G401.6 (cell line): ENCODE results near the gene POLR2I.
"Not testable (repeated sequence)": the region's sequence is repeated elsewhere in the genome, so short reads cannot be mapped to it uniquely, and the experiment has no call there.

Source experiments
- FAIRE-seq: peaks from 2 replicates; lab custom pipeline; 2012; peaks lifted over from hg19 to GRCh38; lab: Jason Lieb, UNC

The POLR2I gene

GRCh38 chr19:36131221-36131620 is 16.5 kb upstream of the POLR2I start:
- not testable (repeated sequence) for FAIRE-seq

DNA sequence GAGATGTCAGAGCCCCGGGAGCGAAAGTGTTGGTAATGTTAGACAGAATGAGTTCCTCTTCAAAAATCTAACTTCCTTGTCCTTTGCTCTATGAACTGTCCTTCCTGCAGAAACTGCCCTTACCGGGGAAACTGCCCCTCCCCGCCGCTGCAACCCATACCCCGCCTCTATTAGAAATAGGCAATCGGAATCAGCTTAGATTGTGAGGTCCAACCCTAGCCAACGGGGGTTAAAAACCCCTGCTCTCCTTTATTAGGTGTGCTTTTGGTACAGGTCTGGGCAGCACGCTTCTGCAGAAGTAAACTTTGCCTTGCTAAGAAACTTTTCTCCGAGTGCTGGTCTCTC is 13.7 kb upstream of the POLR2I start:
- FAIRE-seq: no peak

GRCh38 chr19:36125557-36125956 is 10.9 kb upstream of the POLR2I start:
- FAIRE-seq: no peak

DNA sequence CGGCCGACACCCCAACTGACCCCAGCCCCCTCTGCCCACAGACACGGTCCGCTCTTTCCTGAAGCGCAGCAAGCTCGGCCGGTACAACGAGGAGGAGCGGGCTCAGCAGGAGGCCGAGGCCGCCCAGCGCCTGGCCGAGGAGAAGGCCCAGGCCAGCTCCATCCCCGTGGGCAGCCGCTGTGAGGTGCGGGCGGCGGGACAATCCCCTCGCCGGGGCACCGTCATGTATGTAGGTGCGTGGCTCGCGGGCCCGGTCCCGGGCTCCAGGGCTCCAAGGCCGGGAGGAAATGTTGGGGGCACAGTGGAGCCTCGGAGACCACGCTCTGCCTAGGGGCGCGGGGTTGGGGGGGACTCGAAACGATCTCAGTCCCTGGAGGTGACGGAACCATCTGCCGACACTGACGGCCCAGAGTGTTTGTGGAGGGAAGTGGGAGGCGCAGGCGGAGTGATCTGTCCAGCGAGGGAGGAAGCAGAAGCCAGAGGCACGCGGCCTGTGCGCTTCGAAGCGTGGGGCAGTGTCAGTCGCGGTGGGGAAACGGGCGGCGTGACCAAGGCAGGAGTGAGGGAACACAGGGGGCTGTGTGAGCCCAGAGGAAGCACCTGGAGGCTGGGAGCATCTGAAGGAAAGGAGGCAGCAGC is 6.9 kb upstream of the POLR2I start:
- no peak for FAIRE-seq

GRCh38 chr19:36120984-36121358 is 6.3 kb upstream of the POLR2I start:
- FAIRE-seq: no peak

GRCh38 chr19:36120092-36120983 is 5.7 kb upstream of the POLR2I start:
- no peak for FAIRE-seq

GRCh38 chr19:36116344-36116637 is 1.6 kb upstream of the POLR2I start:
- FAIRE-seq: no peak

DNA sequence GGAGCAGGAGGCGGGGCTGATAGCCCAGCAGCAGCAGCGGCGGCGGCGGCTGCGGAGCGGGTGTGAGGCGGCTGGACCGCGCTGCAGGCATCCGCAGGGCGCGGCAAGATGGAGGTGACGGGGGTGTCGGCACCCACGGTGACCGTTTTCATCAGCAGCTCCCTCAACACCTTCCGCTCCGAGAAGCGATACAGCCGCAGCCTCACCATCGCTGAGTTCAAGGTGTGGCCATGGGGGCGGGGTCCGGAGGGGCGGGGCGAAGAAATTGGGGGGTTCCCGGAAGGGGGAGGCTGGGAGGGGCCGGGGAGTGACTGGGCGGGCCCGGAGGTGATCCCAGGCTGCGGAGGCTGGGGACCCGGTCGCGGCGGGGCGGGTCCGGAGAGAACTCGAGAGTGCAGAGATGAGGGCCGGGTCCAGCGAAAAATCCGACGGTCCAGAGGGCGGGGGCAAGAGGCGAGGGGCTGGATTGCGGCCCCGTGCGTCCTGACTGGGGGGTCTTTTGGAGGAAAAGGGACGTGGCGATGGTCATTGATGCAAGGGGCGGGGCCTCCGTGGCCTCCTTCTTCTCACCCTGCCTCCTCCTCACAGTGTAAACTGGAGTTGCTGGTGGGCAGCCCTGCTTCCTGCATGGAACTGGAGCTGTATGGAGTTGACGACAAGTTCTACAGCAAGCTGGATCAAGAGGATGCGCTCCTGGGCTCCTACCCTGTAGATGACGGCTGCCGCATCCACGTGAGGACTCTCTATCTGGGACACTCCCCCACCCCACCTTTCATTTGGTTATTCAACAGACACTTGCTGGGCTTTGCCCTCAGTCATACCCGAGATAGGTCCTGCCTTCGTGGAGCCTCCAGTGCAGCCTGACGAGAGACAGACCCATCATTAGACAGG is 1.0 kb upstream of the POLR2I start, which contains the start of gene TBCB:
TBCB (plus strand) TSS at position 16 of the 891 bp plus-strand sequence; CDS start at position 109, 93 bp downstream.
- no peak for FAIRE-seq

DNA sequence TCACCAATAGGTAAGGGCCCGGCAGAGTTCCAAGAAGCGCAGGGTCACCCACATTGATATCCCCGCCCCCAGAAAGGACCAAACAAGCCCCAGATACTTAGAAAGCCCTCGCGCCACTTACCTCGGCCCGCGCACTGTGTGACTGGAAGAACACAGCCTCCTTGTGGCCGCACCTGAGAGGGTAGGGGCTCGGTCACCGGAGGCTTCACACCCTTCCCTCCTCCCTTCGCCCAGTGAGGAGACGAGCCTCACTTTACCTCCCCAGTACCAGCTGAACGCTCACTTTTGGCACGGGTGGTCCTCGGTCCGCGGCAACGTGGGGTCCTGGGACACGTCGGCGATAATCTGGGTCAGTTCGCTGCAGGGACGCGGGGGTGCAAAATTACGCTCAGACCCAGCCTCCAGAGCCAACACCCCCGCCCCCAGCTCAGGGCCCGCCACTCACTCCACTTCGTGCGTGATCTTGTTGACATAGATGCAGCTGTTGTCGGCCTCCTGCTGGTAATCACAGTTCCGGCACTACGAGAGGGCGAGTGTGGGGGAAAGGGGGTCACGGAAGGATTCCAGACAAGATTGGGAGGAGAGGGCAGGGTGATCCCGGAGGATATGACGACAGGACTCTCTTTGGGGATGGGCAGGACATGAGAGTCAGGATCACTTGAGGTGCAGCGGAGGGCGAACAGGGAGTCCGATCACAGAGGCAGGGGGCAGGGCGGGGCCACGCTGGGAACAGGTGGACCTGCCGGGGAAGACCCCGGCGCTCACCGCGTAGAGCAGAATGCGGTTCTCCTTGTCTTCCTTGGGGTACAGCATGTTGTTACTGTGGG is 568 bp downstream of the POLR2I start:
- FAIRE-seq: no peak

DNA sequence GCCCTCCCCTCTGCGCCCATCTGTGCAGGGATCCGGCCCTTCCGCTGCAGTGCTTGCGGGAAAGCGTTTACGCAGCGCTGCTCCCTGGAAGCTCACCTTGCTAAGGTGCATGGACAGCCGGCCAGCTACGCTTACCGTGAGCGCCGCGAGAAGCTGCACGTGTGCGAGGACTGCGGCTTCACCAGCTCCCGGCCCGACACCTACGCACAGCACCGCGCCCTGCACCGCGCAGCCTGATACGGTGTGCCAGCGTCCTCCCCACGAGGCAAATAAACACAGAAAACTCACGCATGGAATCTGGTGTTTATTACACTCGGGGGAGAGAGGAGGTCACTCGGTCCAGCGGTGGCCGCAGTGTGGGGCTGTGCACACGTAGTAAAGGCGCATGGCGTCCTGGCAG is 1.2 kb downstream of the POLR2I start:
- no peak for FAIRE-seq

DNA sequence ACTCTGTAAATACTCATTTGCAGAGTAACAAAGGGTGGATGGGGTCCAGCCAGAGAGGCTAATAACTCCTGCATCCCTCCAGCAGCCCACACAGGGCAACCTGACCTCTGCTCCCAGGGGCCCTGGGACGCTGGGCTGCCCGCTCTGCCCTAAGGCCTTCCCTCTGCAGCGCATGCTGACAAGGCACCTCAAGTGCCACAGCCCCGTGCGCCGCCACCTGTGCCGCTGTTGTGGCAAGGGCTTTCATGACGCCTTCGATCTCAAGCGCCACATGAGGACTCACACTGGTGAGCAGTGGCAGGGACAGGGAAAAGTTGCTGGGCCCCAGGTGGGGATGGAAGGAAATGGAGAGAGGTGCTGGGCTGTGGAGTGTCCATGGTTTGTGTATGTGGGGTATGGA is 2.0 kb downstream of the POLR2I start:
- FAIRE-seq: no peak

GRCh38 chr19:36111200-36111539 is 3.5 kb downstream of the POLR2I start:
- FAIRE-seq: no peak

DNA sequence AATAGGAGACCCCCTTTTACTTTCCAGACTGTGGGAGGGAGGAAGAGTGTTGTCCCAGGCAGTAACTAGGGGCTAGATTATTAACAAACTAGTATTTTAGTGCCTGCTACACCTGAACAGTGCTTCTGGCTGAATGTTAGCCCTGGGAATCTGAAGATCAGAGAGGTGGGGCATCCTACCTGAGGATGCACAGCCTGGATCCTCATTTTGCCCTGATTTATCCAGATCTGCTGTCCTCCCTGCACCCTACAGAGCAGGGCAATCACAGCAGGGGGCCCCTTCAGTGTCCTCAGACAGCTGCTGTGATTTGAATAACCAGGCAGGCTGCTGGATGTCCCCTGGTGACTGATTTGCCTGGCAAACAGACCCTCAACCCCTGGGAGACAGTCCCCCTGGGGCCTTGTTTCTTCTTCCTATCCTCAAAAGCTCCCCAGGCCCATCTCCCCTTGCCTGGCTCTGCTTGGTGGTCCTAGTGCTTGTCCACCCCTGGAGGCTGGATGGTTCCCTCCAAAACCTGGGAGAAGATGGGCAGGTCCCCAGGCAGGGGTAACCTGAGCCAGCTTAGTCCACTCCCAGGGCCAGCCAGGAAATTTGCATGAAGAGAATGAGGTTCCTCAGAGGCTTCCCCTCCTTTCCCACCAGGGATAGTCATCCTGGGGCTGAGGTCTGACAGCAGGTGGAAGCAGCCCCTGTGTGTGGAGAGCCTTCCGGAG is 4.0 kb downstream of the POLR2I start, which contains the start of gene OVOL3:
OVOL3 (plus strand) TSS at position 657 of the 713 bp plus-strand sequence. CDS start 60 bp downstream, outside the sequence.
- no peak for FAIRE-seq

GRCh38 chr19:36108684-36109083 is 6.0 kb downstream of the POLR2I start:
- no peak for FAIRE-seq

DNA sequence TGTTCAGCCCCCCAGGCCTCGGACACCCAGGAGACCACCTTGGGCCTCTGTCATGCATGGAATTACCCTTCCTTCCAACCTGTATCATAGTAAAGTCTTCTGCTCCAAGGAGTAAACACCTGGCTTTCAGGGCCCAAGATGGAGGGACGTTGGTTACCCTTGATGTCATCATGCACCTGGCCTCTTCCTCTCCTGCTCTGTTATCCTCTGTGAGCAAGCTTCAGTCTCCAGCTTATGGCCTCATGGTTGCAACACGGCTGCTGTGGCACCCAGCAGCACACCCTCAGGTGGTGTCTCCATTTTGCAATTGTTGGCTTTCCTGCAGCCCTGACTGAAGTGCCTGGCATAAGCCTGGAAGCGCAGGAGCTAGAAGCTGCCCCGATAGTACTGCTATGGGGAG is 7.7 kb downstream of the POLR2I start:
- no peak for FAIRE-seq

DNA sequence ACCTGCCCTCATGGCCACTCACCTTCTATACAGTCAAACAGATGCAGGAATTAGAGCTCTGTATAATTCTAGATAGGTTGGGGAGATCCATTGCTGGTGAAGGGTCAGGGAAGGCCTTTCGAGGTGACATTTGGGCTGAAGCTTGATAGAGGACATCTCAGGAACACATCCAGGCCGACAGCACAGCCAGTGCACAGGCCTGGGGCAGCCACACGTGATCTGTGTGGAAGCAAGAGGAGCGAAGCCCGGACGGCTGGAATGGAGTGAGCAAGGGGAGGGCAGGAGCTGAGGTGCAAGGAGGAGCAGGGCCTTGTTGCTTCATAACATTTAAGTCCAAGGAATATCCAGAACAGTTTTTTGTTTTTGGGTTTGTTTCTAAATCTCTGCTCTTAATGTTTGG is 8.2 kb downstream of the POLR2I start:
- no peak for FAIRE-seq

DNA sequence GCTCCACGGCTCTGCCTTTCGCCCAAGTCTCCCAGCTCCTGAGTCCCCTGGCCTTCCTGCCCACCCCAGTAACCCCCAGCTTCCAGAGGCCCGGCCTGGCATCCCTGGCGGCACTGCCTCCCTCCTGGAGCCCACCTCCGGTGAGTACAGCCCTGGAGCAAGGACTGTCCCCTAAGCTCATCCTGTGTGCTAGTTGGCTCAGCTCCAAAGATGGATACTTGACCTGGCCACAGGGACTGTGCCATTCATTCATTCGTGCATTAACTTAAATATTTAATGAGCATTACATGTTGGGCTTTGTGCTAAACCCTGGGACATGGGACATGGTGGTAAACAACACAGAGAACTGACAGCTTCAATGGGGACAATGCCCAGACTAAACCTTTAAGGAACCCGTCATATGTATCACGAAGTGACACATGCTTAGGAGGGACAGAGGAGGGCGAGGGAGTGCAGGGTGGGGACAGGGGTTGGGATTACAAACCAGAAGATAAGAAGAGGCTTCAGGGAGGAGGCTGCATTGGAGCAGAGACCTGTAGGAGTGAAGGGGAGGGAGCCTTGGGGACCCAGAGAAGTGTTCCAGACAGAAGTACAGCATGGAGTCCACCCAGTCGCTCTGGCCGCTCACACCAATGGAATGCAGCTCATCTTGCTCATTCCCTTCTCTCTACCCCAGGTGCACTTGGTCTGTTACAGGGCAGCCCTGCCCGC is 10.7 kb downstream of the POLR2I start:
- FAIRE-seq: no peak

- FAIRE-seq: no peak
These were observed 11.5 kb downstream of the POLR2I start for GRCh38 chr19:36103040-36103626.

DNA sequence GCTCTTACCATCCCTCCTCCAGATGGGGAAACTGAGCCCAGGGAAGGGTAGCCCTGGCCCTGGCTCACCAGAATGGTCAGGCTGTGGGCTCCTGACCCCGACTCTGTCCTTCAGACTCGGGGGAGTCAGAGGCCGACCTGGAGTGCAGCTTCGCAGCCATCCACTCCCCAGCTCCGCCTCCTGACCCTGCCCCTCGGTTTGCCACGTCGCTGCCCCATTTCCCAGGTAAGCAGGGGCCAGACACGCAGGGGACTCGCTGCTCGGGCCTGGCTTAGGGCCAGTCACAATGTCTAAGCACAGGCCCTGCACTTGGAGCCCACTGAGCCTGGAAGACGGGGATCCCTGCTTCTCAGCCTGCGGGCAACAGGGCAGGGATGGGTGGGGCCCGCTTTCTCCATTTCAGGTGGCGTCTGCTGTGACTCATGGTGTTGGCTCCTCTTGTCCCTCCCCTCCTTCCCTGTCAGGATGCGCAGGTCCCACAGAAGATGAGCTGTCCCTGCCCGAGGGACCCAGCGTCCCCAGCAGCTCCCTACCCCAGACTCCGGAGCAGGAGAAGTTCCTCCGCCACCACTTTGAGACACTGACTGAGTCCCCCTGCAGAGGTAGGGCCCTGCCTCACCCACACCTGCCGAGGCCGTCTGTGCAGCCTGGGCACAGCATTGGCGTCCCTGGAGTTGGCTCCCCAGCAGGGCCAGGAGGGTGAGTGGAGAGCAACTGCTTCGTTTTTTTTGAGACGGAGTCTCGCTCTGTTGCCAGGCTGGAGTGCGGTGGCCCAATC is 12.9 kb downstream of the POLR2I start:
- FAIRE-seq: no peak

GRCh38 chr19:36100476-36100875 is 14.2 kb downstream of the POLR2I start:
- no peak for FAIRE-seq
